ENCODE results near the gene DSCAML1. TPM values are rescaled to one million over a fixed set of nuclear protein-coding genes. Genes with fewer than 3 reads are reported as not detected.

DSCAML1 gene
- total RNA-seq, 4 donors from 2014 or later, result 2.9 to 5.8 (median 3.3) TPM

DNA sequence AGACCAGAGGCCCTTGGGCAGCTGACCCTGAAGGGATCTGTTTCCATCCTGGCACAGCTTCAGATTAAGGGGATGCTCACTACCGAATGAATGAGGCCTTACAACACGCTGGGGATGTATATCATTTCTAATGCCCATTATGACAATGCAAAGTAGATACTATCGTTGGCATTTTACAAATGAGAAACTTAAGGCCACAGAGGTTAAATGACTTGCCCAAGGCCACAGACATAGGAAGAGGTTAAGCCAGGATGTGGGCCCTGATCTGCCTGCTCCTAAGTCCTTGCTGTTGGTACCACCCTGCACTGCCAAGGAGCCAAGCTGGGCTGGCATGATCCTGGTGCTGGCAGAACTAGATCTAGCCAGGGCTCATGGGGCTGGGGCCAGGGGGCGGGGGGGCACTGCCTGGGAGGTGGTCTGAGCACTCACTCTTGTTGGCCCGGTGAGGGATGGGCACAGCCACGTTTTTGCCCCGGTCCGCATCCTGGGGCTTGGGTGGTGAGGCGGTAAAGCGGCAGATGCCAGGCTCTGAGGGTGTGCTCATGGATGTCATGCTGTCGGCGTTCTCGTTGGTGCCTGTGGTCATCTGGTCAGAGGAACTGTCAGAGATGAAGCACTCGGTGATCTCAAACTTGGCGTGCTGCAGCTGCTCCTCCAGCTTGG lies 366.6 kb downstream of the DSCAML1 start:
- Histone ChIP-seq H3K4me1 (peaks cover 0 to 4% (median 0%) of the 10 kb centered on the region in 4 donors), H3K4me3 (no peak overlapping the region), H3K27me3 (peaks cover 13% of the 10 kb centered on the region), H3K36me3 (no peaks in the 10 kb centered on the region), H3K27ac (no peak overlapping the region), H3K9me3 (no peaks in the 10 kb centered on the region)
- DNase-seq, result no peak
- in situ Hi-C loops (cut with MboI; ENCODE audit: low pct_ligation_motif_present in 1 of 4, low pct_unique_long_range_greater_than_20kb in 1 of 4, low sequenced_read_pairs in 3 of 4), result loop anchor here (25.0 kb wide), 5 partner anchors 357 to 632 kb away; partner anchors contain the start of genes TMPRSS13 (in 2 of the 4), DSCAML1 (in 1 of the 4) and FXYD2 (in 1 of the 4)
- intact Hi-C loops (cut with DNase I; ENCODE audit: low total_unique reads), result loop anchor here (5.0 to 10.0 kb wide), 2 partner anchors 387 to 504 kb away; no protein-coding TSS in a partner anchor
- TF ChIP-seq EP300 (IDR thresholded peaks at IDR 0.05; ENCODE audit: low read depth) (no peak), POLR2A (IDR thresholded peaks at IDR 0.05) (no peak), POLR2AphosphoS5 (IDR thresholded peaks at IDR 0.05) (no peak)
- TF ChIP-seq, protein P1, sequence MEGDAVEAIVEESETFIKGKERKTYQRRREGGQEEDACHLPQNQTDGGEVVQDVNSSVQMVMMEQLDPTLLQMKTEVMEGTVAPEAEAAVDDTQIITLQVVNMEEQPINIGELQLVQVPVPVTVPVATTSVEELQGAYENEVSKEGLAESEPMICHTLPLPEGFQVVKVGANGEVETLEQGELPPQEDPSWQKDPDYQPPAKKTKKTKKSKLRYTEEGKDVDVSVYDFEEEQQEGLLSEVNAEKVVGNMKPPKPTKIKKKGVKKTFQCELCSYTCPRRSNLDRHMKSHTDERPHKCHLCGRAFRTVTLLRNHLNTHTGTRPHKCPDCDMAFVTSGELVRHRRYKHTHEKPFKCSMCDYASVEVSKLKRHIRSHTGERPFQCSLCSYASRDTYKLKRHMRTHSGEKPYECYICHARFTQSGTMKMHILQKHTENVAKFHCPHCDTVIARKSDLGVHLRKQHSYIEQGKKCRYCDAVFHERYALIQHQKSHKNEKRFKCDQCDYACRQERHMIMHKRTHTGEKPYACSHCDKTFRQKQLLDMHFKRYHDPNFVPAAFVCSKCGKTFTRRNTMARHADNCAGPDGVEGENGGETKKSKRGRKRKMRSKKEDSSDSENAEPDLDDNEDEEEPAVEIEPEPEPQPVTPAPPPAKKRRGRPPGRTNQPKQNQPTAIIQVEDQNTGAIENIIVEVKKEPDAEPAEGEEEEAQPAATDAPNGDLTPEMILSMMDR (IDR thresholded peaks at IDR 0.05), result no peak
- WGBS, 2 donors (ENCODE audit: low coverage in 1 of 2), result 90% methylated on average over 15 of the region's 15 CpGs; no CpG with 5 or more reads in 1 of the 2 donors

DNA sequence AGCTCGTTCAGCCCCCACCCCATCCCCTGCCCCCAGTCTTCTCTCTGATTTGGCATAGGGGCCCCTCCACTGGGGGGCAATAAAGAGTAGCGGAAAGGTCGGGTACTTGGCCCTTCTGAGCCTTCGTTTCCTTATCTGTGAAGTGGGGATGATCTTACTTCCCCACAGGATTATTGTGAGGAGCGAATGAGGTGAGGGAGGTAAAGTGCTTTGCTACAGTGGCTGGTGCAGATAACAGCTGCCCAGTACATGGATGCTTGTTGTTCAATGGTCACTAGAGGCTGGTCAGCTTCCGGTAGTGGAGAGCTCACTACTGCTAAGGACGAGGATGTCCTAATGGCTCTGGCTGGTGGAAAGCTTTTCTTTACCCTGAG lies 368.2 kb downstream of the DSCAML1 start:
- H3K36me3 ChIP-seq, result no peaks in the 10 kb centered on the region
- H3K27ac ChIP-seq, result no peak overlapping the region
- H3K4me3 ChIP-seq, result no peak overlapping the region
- peaks cover 0 to 4% (median 0%) of the 10 kb centered on the region in 4 donors for H3K4me1 ChIP-seq
- WGBS, 2 donors (ENCODE audit: low coverage in 1 of 2), result 72% methylated on average over 7 of the region's 7 CpGs; no CpG with 5 or more reads in 1 of the 2 donors
- in situ Hi-C loops (cut with MboI; ENCODE audit: low pct_ligation_motif_present in 1 of 4, low pct_unique_long_range_greater_than_20kb in 1 of 4, low sequenced_read_pairs in 3 of 4), result loop anchor here (25.0 kb wide), 5 partner anchors 358 to 633 kb away; partner anchors contain the start of genes TMPRSS13 (in 2 of the 4), DSCAML1 (in 1 of the 4) and FXYD2 (in 1 of the 4)
- peaks cover 13% of the 10 kb centered on the region for H3K27me3 ChIP-seq
- H3K9me3 ChIP-seq, result no peaks in the 10 kb centered on the region
- DNase-seq, result no peak
- intact Hi-C loops (cut with DNase I; ENCODE audit: low total_unique reads), result no loop called here
- TF ChIP-seq, protein P1 (IDR thresholded peaks at IDR 0.05), result no peak
- no peak for TF ChIP-seq POLR2AphosphoS5 (IDR thresholded peaks at IDR 0.05)
- no peak for TF ChIP-seq POLR2A (IDR thresholded peaks at IDR 0.05)
- no peak for TF ChIP-seq EP300 (IDR thresholded peaks at IDR 0.05; ENCODE audit: low read depth)

DNA sequence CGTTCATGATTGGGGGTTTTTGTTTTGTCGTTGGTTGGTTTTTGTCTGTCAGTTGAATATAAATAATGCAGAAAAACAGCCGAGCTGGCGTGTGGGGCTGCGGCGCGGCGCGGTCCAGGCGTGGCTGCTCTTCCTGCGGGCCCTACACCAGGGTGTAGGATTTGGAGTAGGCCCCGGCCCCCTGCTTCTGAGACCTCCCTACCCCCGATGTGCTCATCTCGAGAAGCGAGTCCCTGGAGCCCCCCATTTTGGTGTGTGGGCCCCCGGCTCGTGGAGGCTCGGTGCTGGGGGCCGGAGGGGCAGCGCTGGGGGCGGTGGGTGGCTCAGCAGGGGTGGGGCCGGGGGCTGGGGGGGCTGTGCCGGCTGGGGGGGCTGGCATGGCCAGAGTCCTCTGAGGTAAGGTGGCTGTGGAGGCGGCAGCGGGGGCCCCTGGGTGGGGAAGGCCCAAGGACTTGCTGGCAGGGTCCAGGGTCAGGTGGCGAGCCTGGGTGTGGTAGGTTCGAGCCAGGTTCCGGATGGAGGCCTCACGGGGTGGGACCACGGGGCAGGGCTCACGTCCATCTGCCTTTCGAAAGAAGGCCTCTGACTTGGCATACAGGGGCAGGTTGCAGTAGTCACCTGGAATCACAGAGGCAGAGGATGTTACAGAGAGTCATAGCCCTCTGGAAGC lies 368.7 kb downstream of the DSCAML1 start:
- 67 to 80% methylated on average over 1 to 32 of the region's 32 CpGs for WGBS, 2 donors (ENCODE audit: low coverage in 1 of 2)
- intact Hi-C loops (cut with DNase I; ENCODE audit: low total_unique reads), result no loop called here
- no peaks in the 10 kb centered on the region for H3K9me3 ChIP-seq
- H3K4me3 ChIP-seq, result no peak overlapping the region
- peaks cover 13% of the 10 kb centered on the region for H3K27me3 ChIP-seq
- H3K4me1 ChIP-seq, result peaks cover 0 to 4% (median 0%) of the 10 kb centered on the region in 4 donors
- DNase-seq, result no peak
- H3K36me3 ChIP-seq, result no peaks in the 10 kb centered on the region
- TF ChIP-seq, protein P1 (IDR thresholded peaks at IDR 0.05), result no peak
- TF ChIP-seq POLR2AphosphoS5 (IDR thresholded peaks at IDR 0.05), result no peak
- TF ChIP-seq EP300 (IDR thresholded peaks at IDR 0.05; ENCODE audit: low read depth), result no peak
- TF ChIP-seq POLR2A (IDR thresholded peaks at IDR 0.05), result no peak
- in situ Hi-C loops (cut with MboI; ENCODE audit: low pct_ligation_motif_present in 1 of 4, low pct_unique_long_range_greater_than_20kb in 1 of 4, low sequenced_read_pairs in 3 of 4), result loop anchor here (25.0 kb wide), 5 partner anchors 359 to 634 kb away; partner anchors contain the start of genes TMPRSS13 (in 2 of the 4), DSCAML1 (in 1 of the 4) and FXYD2 (in 1 of the 4)
- H3K27ac ChIP-seq, result no peak overlapping the region

DNA sequence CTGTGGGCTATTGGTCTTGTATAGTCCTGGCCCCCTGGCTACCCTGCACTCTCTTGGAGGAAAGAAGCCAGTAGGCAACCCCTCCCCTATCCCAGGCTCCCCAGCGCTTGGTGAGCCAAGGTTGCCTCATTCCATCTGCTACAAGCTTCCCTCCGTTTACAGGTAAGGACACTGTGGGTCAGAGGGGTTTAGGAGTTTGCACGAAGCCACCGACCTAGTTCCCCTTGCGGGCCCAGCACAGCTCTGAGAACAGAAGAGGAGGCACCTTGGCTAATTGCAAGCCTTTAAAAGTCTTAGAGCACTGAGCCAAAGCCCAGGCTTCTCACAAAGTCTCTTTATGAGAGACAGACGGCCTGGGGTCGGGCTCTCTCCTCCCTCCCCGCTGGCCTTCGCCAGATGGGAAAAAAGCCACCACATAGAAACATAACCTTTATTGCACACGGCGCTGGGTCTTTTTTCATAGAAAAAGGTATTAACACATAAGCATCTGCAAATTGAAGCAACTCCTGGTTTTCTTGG lies 369.6 kb downstream of the DSCAML1 start:
- H3K9me3 ChIP-seq, result no peaks in the 10 kb centered on the region
- WGBS, 2 donors (ENCODE audit: low coverage in 1 of 2), result 86 to 89% methylated on average over 3 to 11 of the region's 11 CpGs
- H3K27ac ChIP-seq, result no peak overlapping the region
- H3K4me1 ChIP-seq, result peaks cover 0 to 4% (median 0%) of the 10 kb centered on the region in 4 donors
- in situ Hi-C loops (cut with MboI; ENCODE audit: low pct_ligation_motif_present in 1 of 4, low pct_unique_long_range_greater_than_20kb in 1 of 4, low sequenced_read_pairs in 3 of 4), result loop anchor here (25.0 kb wide), 5 partner anchors 360 to 635 kb away; partner anchors contain the start of genes TMPRSS13 (in 2 of the 4), DSCAML1 (in 1 of the 4) and FXYD2 (in 1 of the 4)
- intact Hi-C loops (cut with DNase I; ENCODE audit: low total_unique reads), result no loop called here
- no peak overlapping the region for H3K4me3 ChIP-seq
- DNase-seq, result no peak
- H3K27me3 ChIP-seq, result peaks cover 13% of the 10 kb centered on the region
- no peaks in the 10 kb centered on the region for H3K36me3 ChIP-seq
- TF ChIP-seq EP300 (IDR thresholded peaks at IDR 0.05; ENCODE audit: low read depth) (no peak), POLR2AphosphoS5 (IDR thresholded peaks at IDR 0.05) (no peak), POLR2A (IDR thresholded peaks at IDR 0.05) (no peak)
- TF ChIP-seq, protein P1 (IDR thresholded peaks at IDR 0.05), result no peak
